H9 (cell line): ENCODE data around the gene SMAD7. TPM values are rescaled to one million over a fixed set of nuclear protein-coding genes. Genes with fewer than 3 reads are reported as not detected.

Experiments used
- DNase-seq: peaks from one replicate; pipeline ENCODE4 v3.0.0-alpha.2; 2017
- H2AFZ ChIP-seq: one replicate; pipeline ENCODE4 v1.6.1; 2013; ENCODE audit warnings: mild to moderate bottlenecking, low read length, control low read depth, moderate library complexity
- H2AK5ac ChIP-seq: 2 replicates; pipeline ENCODE4 v1.6.1; 2013; ENCODE audit warnings: low read length, control low read depth, mixed read lengths; ENCODE audit not compliant: insufficient read length
- H2BK120ac ChIP-seq: one replicate; pipeline ENCODE4 v1.6.1; 2013; ENCODE audit warnings: low read depth, mild to moderate bottlenecking, low read length, control low read depth, inconsistent platforms; ENCODE audit not compliant: poor library complexity, severe bottlenecking
- H2BK12ac ChIP-seq: 2 replicates; pipeline ENCODE4 v1.6.1; 2013; ENCODE audit warnings: low read length, control low read depth, mixed read lengths, low read depth; ENCODE audit not compliant: insufficient read length
- H2BK15ac ChIP-seq: 2 replicates; pipeline ENCODE4 v1.6.1; 2013; ENCODE audit warnings: low read depth, low read length, control low read depth
- H2BK20ac ChIP-seq: one replicate; pipeline ENCODE4 v1.6.1; 2013; ENCODE audit warnings: low read depth, mild to moderate bottlenecking, low read length, control low read depth, inconsistent platforms; ENCODE audit not compliant: poor library complexity, severe bottlenecking
- H2BK5ac ChIP-seq: 2 replicates; pipeline ENCODE4 v1.6.1; 2013; ENCODE audit warnings: low read length, control low read depth, mixed read lengths; ENCODE audit not compliant: insufficient read length
- H3K14ac ChIP-seq: 2 replicates; pipeline ENCODE4 v1.6.1; 2013; ENCODE audit warnings: low read length, control low read depth; ENCODE audit not compliant: insufficient read depth
- H3K18ac ChIP-seq: 2 replicates; pipeline ENCODE4 v1.6.1; 2013; ENCODE audit warnings: low read depth, mild to moderate bottlenecking, mixed read lengths, low read length, control low read depth; ENCODE audit not compliant: insufficient read length
- H3K23ac ChIP-seq: 2 replicates; pipeline ENCODE4 v1.6.1; 2013; ENCODE audit warnings: low read length, control low read depth, mixed read lengths, low read depth; ENCODE audit not compliant: insufficient read length
- H3K23me2 ChIP-seq: 2 replicates; pipeline ENCODE4 v1.6.1; 2013; ENCODE audit warnings: low read depth, mild to moderate bottlenecking, mixed read lengths, low read length, control low read depth; ENCODE audit not compliant: insufficient read length, poor library complexity, severe bottlenecking
- H3K27ac ChIP-seq: 2 replicates; pipeline ENCODE4 v1.5.1; 2013; ENCODE audit warnings: low read length, control low read depth, mixed read lengths, low read depth; ENCODE audit not compliant: insufficient read length
- H3K27me3 ChIP-seq: 2 replicates; pipeline ENCODE4 v1.6.1; 2013; ENCODE audit warnings: low read length, control low read depth, inconsistent platforms; ENCODE audit not compliant: insufficient read depth
- H3K4ac ChIP-seq: 2 replicates; pipeline ENCODE4 v1.6.1; 2013; ENCODE audit warnings: low read depth, mild to moderate bottlenecking, control low read depth, inconsistent platforms, low read length, moderate library complexity
- H3K4me1 ChIP-seq: 2 replicates; pipeline ENCODE4 v1.6.1; 2013; ENCODE audit warnings: low read length, control low read depth, inconsistent platforms; ENCODE audit not compliant: insufficient read depth
- H3K4me2 ChIP-seq: 2 replicates; pipeline ENCODE4 v1.6.1; 2013; ENCODE audit warnings: low read length, control low read depth, mixed read lengths; ENCODE audit not compliant: insufficient read length, insufficient read depth
- H3K56ac ChIP-seq: 2 replicates; pipeline ENCODE4 v1.6.1; 2013; ENCODE audit warnings: low read depth, mild to moderate bottlenecking, mixed read lengths, low read length, control low read depth; ENCODE audit not compliant: insufficient read length
- H3K79me1 ChIP-seq: 2 replicates; pipeline ENCODE4 v1.6.1; 2013; ENCODE audit warnings: low read depth, mild to moderate bottlenecking, moderate library complexity, low read length, control low read depth, inconsistent platforms; ENCODE audit not compliant: insufficient read depth, poor library complexity, severe bottlenecking
- H3K79me2 ChIP-seq: 2 replicates; pipeline ENCODE4 v1.6.1; 2013; ENCODE audit warnings: low read length, control low read depth, inconsistent platforms; ENCODE audit not compliant: insufficient read depth
- H3K9ac ChIP-seq: 2 replicates; pipeline ENCODE4 v1.6.1; 2013; ENCODE audit warnings: low read length, control low read depth, mixed read lengths; ENCODE audit not compliant: insufficient read length; ENCODE audit errors: extremely low read depth
- H3K9me3 ChIP-seq: one replicate; pipeline ENCODE4 v1.6.1; 2013; ENCODE audit warnings: low read depth, low read length, inconsistent platforms; ENCODE audit not compliant: control insufficient read depth
- H3T11ph ChIP-seq: one replicate; pipeline ENCODE4 v1.6.1; 2013; ENCODE audit warnings: mild to moderate bottlenecking, low read length, control low read depth, inconsistent platforms
- H4K20me1 ChIP-seq: one replicate; pipeline ENCODE4 v1.6.1; 2013; ENCODE audit not compliant: control insufficient read depth, insufficient read length, insufficient read depth
- H4K5ac ChIP-seq: 2 replicates; pipeline ENCODE4 v1.6.1; 2013; ENCODE audit warnings: low read depth, mild to moderate bottlenecking, mixed read lengths, low read length, control low read depth; ENCODE audit not compliant: insufficient read length
- H4K8ac ChIP-seq: replicated peaks from 2 replicates; pipeline ENCODE4 v1.6.1; 2013; ENCODE audit warnings: low read length, control low read depth, mixed read lengths, low read depth; ENCODE audit not compliant: insufficient read length
- H4K91ac ChIP-seq: 2 replicates; pipeline ENCODE4 v1.6.1; 2013; ENCODE audit warnings: low read depth, mild to moderate bottlenecking, moderate library complexity, mixed read lengths, low read length, control low read depth; ENCODE audit not compliant: insufficient read length
- H3K27ac Mint-ChIP-seq, 3 experiments: 2 replicates in 2 of 3; 3 replicates in 1 of 3; pipeline ENCODE4 v1.8.0; 2020 to 2021; ENCODE audit warnings: mixed read lengths in 3 of 3, mild to moderate bottlenecking in 1 of 3, moderate library complexity in 1 of 3
- H3K27me3 Mint-ChIP-seq: 2 replicates; pipeline ENCODE4 v1.8.0; 2021; ENCODE audit warnings: low read depth, mild to moderate bottlenecking, moderate library complexity, mixed read lengths
- H3K36me3 Mint-ChIP-seq, 3 experiments: 2 replicates in 2 of 3; 3 replicates in 1 of 3; pipeline ENCODE4 v1.8.0; 2020 to 2021; ENCODE audit warnings: low read depth in 3 of 3, mixed read lengths in 3 of 3; ENCODE audit not compliant: insufficient read depth in 1 of 3
- H3K4me1 Mint-ChIP-seq, 2 experiments: 2 replicates each; pipeline ENCODE4 v1.8.0; 2020; ENCODE audit warnings: mixed read lengths in 2 of 2
- H3K4me3 Mint-ChIP-seq, 2 experiments: 2 replicates in 1 of 2; 3 replicates in 1 of 2; pipeline ENCODE4 v1.8.0; 2020 to 2021; ENCODE audit warnings: mild to moderate bottlenecking in 2 of 2, mixed read lengths in 2 of 2, moderate library complexity in 1 of 2
- H3K9me3 Mint-ChIP-seq, 2 experiments: 2 replicates in 1 of 2; 3 replicates in 1 of 2; pipeline ENCODE4 v1.8.0; 2020; ENCODE audit warnings: mild to moderate bottlenecking in 2 of 2, mixed read lengths in 2 of 2, moderate library complexity in 1 of 2
- WGBS: extraction: QIAGEN DNeasy Blood & Tissue Kit; methylation state at CpG from one replicate; pipeline ENCODE4 v1.1.7; 2013; ENCODE audit warnings: missing lambda C conversion rate, low lambda C conversion rate, mixed read lengths; ENCODE audit not compliant: insufficient read length; ENCODE audit errors: extremely low coverage; 5-methylcytosine and 5-hydroxymethylcytosine counted together
- total RNA-seq: library from RNA; stranded (reverse); gene quantifications from 2 replicates; pipeline ENCODE4 v1.2.1, GENCODE V29; 2021
- TF ChIP-seq, protein P1 (sequence below): fragments of 200-600 bp; sonication (generic); conservative IDR thresholded peaks from 3 replicates; pipeline ENCODE4 v1.8.0; 2021; ENCODE audit warnings: antibody characterized with exemption, mild to moderate bottlenecking

SMAD7 gene
- total RNA-seq, 1 experiment from 2014 or later, result 27.7 TPM

DNA sequence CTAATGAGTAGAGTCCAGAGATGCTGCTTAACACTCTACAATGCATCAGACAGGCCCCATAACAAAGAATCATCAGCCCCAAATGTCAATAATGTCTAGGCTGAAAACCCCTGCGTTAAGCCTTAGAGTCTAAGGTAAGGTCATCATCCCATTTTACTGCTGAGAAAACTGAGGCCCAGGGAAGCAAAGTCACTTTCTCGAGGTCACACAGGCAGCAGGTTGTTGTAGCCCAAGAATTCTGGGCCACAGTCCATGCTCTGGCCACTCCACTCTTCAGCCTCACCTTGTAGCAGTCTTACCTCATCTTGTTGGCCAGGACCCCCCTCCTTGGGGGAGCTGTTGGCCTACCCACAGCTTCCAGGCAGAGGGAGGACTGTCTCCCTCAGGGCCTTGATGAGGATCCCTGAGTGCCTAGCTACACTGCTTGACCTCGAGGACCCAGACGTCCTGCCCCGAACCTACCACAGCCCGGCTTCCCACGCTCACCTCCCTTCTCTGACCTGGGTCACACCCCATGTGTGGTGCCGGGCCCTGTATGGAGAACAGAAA is 54.4 kb downstream of the SMAD7 start:
- Mint-ChIP-seq H3K9me3 (peaks cover 0 to 3% of the 10 kb centered on the region in 2 experiments; a peak in 2 of 5 replicates), H3K27me3 (no peaks in the 10 kb centered on the region), H3K4me1 (peaks cover 8 to 15% of the 10 kb centered on the region in 2 experiments), H3K27ac (no peak overlapping the region), H3K4me3 (no peak overlapping the region), H3K36me3 (no peaks in the 10 kb centered on the region)
- Histone ChIP-seq H3K27me3 (no peaks in the 10 kb centered on the region), H3K4me1 (no peaks in the 10 kb centered on the region), H2BK20ac (no peak overlapping the region), H4K91ac (no peak overlapping the region), H2AFZ (no peak overlapping the region), H3K18ac (no peak overlapping the region), H2BK120ac (no peak overlapping the region), H2AK5ac (no peak overlapping the region), H3K9me3 (no peaks in the 10 kb centered on the region), H3K9ac (no peak overlapping the region), H2BK12ac (no peak overlapping the region), H3K23ac (no peak overlapping the region), H2BK5ac (no peak overlapping the region), H3K79me2 (no peaks in the 10 kb centered on the region), H3K56ac (no peak overlapping the region), H3K14ac (no peak overlapping the region; the same call in 1 of the 2 replicates), H3K79me1 (no peaks in the 10 kb centered on the region), H3K27ac (no peak overlapping the region), H3T11ph (no peak overlapping the region), H4K5ac (no peak overlapping the region), H3K4me2 (no peak overlapping the region), H4K8ac (no peak overlapping the region), H3K23me2 (no peaks in the 10 kb centered on the region), H2BK15ac (no peak overlapping the region), H3K4ac (no peak overlapping the region), H4K20me1 (no peaks in the 10 kb centered on the region)
- no CpG with 5 or more reads among the region's 8 CpGs for WGBS
- DNase-seq, result no peak
- TF ChIP-seq, protein P1, sequence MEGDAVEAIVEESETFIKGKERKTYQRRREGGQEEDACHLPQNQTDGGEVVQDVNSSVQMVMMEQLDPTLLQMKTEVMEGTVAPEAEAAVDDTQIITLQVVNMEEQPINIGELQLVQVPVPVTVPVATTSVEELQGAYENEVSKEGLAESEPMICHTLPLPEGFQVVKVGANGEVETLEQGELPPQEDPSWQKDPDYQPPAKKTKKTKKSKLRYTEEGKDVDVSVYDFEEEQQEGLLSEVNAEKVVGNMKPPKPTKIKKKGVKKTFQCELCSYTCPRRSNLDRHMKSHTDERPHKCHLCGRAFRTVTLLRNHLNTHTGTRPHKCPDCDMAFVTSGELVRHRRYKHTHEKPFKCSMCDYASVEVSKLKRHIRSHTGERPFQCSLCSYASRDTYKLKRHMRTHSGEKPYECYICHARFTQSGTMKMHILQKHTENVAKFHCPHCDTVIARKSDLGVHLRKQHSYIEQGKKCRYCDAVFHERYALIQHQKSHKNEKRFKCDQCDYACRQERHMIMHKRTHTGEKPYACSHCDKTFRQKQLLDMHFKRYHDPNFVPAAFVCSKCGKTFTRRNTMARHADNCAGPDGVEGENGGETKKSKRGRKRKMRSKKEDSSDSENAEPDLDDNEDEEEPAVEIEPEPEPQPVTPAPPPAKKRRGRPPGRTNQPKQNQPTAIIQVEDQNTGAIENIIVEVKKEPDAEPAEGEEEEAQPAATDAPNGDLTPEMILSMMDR, result no peak
